Measurements from ENCODE around the gene EME2.

Gene EME2

GRCh38 chr16:1778200-1779179 is 5.9 kb downstream of the EME2 start:
- no peak for ATAC-seq

- ATAC-seq: no peak
Measured at GRCh38 chr16:1779234-1779701, 6.7 kb downstream of the EME2 start.

- no peak for ATAC-seq
Measured at GRCh38 chr16:1779741-1780676, 7.4 kb downstream of the EME2 start.

- ATAC-seq: no peak
Measured at GRCh38 chr16:1780677-1781072, 8.1 kb downstream of the EME2 start.

DNA sequence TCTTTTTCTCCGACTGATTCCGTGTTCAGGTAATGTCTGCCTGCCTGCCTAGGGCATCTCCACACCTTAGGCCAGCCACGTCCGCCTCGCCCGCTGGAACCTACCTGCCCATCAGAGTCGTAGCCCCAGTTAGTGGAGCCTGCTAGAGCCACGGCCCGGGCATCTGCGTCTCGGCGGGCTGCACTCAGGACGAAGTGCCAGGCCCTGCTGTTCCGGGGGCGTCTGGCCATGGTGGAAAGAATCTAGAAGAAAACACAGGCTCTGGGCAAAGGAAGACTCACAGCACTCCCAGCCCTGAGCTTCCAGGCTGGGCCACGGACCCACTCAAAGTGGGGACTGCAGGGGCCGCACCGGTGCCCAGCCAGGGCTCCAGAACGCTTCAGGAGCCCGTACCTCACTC is 8.6 kb downstream of the EME2 start:
- no peak for ATAC-seq

DNA sequence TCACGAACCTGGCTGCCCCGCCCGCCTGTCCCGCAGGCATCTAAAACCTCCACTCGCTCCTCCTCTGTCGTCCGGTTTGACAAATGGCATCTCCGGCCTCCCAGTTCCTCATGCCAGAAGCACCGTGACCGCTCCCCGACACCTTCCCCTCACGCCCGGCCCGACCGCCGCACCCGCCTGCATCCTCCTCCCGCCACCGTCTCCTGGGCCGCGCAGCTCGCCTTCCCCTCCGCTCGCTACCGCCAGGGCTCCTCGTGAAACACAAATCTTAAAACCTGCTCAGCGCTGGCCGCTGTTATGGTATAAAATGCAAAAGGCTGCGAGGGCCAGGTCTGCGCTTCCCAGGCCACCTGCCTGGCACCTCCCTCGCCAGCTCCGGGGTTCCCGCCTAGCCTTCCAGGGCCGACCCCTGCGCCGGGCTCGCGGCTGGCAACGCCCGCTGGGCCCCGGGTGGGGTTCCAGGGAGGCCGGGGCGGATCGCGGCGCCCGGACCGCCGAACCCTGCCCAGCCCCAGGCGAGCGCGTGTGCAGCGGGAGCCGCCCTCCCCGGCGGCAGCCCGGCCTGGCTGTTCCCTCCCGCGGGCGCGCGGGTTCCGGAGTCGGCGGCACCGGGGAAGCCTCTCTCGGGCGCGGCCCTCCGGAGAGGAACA is 9.3 kb downstream of the EME2 start:
- ATAC-seq: peak; percentile 2 to 4

DNA sequence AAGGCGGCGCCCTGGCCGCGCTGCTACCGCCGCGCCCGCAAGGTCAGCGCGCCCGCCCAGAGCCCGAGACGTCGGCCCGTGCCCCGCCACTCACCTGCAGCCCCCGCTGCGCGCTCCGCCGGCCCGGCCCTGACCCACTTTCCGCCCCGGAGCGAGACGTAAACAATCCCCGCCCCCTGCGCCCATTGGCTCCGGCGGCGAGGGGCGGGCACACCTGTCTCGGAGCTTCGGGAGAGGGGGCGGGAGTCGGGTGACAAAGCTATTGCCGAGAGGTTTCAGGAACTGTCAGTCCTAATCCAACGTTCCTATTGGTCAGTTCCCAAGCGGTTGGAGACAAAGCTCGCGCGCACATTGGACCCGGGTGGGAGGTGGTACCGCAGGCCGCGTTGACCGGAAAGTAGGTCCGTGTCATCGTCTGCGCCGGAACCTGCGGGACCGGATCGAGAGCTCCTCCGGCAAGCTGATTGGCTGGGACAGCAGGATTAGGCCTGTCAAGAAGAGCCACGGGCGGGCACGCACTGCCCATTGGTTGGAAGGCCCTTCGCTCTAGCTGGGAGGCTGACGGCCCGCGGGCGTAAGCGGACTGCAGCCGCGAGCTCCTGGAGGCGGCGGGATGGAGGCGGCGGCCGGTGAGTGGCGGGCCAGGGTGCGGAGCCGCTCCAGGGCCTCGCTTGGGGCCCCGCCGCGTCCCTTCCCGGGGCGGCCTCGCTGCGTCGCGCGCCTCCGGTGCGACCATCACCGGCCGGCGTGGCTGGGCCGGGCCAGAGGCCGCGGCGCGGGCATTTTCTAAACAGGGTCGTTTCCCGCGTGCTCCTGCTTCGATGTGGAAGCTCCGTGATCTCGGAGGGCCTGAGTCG is 10.0 kb downstream of the EME2 start, which contains the start of the genes NUBP2 and SPSB3:
TSS of gene NUBP2 (plus strand) at position 553 of the 857 bp plus-strand sequence. CDS start at position 614, 61 bp downstream.
TSS of gene SPSB3 (minus strand) at position 164 of the 857 bp plus-strand sequence. CDS start 1,088 bp downstream, outside the sequence.
- ATAC-seq: peak; percentile 92 to 93

DNA sequence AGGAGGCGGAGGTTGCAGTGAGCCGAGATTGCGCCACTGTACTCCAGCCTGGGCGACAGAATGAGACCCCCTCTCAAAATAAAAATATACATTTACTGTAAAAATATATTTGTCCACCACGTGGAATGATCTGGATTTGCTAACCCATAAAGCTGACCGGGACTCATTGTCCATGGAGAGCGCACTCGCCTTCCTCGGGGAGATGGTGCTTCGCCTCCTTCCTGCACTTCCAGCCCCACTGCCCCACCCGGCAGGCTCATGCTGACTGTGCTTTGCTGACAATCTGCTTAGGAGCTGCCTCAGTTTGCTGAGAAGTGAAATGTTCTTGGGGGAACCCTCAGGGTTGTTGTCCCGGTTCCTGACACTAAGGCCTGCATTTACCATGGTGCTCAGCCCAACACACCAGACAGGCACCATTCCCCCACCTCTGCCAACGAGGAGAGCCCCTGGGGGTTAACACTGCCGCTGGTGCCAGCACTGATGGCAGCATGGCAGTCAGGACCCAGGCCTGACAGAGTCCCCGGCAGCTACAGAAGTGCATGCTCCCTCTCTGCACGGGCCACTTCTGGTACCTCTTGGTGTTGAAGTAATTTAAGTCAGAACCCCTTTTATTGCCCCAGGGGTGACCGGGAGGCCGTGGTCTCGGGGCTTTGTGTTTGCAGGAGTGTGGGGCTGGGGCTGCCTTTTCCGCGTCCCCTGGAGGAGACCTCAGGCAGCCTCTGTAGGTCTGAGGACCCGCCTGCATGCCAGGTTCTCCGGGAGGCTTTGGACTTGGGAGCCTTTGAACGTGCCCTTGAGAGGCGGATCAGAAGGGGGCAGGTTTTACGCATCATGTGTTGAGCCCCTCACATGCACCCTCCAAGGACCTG is 12.6 kb downstream of the EME2 start:
- ATAC-seq: no peak

- no peak for ATAC-seq
Measured at GRCh38 chr16:1785846-1786170, 13.2 kb downstream of the EME2 start.

DNA sequence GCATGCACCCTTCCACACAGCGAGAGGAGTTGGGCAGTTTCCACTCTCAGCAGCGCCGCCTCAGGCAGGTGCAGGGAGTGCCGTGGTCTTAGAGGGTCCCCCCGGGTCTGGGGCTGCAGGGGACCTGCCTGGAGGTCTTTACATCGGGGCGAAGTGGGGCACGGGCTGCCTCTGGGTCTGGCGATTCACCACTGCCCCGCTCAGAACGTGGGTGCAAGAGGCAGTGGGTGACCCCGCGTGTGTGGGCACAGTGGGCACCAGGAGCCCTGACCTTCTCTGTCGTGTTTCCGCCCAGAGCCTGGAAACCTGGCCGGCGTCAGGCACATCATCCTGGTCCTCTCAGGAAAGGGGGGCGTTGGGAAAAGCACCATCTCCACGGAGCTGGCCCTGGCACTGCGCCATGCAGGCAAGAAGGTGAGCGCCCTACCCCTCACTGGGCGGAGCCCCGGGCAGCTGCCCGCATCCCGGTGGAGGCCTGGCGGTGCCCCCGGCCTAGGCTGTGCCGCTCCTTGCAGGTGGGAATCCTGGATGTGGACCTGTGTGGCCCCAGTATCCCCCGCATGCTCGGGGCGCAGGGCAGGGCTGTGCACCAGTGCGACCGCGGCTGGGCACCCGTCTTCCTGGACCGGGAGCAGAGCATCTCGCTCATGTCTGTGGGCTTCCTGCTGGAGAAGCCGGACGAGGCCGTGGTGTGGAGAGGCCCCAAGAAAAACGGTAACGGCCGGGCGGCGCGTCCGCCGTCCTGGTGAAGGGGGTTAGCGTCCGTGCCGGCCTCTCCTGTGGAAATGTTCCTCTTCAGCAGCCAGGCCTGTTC is 13.8 kb downstream of the EME2 start:
- no peak for ATAC-seq

DNA sequence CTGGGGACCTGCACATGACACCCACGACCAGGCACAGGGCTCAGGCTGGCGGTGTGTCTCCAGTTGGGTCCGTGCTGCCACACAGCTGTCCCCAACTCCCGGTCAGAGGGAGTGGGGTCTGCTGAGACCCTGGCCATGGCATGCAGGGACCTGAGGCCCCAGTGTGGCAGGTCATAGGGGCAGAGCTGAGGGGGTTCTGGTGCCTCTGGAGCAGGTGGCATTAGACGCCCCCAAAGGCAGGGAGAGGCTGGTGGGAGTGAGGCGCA is 14.4 kb downstream of the EME2 start:
- no peak for ATAC-seq

DNA sequence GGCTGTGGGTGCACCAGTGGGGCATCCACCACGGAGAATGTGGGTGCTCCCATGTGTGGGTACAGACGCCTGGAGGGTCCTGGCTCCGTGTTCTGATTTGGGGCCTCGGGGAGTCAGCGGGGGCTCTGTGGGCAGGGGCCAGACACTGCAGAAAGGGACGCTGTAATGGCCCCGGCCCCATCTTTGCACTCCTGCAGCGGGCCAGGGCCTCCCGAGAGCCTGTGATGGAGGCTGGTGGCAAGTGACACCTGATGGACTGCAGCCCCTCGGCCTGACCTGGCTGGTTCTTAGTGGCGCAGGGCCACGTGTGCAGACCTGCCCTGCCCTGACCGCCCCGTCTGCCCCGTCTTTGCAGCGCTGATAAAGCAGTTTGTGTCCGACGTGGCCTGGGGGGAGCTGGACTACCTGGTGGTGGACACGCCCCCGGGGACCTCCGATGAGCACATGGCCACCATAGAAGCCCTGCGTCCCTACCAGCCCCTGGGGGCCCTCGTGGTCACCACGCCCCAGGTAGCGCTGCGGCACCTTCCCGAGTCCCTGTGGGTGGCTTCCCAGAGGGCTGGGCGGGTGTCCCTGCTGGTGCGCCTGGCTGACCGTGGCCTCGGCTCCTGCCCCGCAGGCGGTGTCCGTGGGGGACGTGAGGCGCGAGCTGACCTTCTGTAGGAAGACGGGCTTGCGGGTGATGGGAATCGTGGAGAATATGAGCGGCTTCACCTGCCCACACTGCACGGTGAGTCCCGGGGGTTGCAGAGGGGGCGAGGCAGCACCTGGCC is 14.9 kb downstream of the EME2 start:
- ATAC-seq: no peak

GRCh38 chr16:1788095-1788707 is 15.6 kb downstream of the EME2 start:
- no peak for ATAC-seq

DNA sequence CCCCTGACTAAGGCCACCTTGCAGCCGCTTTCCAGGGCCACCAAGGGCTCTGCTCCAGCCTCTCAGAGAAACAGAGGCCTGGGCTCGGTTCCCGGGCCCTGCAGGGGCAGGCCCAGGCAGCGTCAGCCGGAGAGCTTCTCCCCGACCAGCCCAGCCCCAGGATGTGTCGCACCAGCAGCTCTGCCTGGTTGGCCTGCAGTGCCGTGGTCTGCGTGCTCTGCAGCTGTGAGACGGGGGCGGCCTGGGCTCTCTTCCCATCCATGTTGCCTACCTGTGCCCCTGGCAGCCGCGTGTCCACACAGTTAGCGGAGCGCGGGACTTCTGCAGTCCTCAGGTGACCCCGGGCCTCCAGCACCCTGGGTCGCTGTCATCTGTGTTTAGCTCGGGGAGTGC is 16.1 kb downstream of the EME2 start:
- no peak for ATAC-seq

- no peak for ATAC-seq
Measured at GRCh38 chr16:1789643-1790045, 17.0 kb downstream of the EME2 start.

GRCh38 chr16:1790261-1790610 is 17.6 kb downstream of the EME2 start:
- no peak for ATAC-seq

- no peak for ATAC-seq
Measured at GRCh38 chr16:1790611-1791255, 18.1 kb downstream of the EME2 start.

- no peak for ATAC-seq
Measured at GRCh38 chr16:1791256-1791942, 18.8 kb downstream of the EME2 start.

Data from activated CD4-positive, CD25-positive, alpha-beta regulatory T cell treated with anti-CD3 and anti-CD28 coated beads, Interleukin-2, amount 50 U/mL, for 24 hours (primary cell).